ENCODE data around the gene C1orf174. TPM values are rescaled to one million over a fixed set of nuclear protein-coding genes. Genes with fewer than 3 reads are reported as not detected.

The C1orf174 gene
- total RNA-seq, 1 experiment from 2014 or later, result 70.9 TPM

- Histone ChIP-seq H3K36me3 (ENCODE audit: low read depth, low read length) (peaks cover 35% of the 10 kb centered on the region), H3K27ac (ENCODE audit: low read length) (no peak overlapping the region), H2AFZ (ENCODE audit: low read length) (no peak overlapping the region), H3K9me2 (replicated peaks; ENCODE audit: low read length) (no peaks in the 10 kb centered on the region), H3K4me3 (ENCODE audit: low read length) (no peak overlapping the region), H4K20me1 (ENCODE audit: low read length) (peaks cover 46% of the 10 kb centered on the region), H3K9ac (ENCODE audit: low read length) (no peak overlapping the region), H3K79me2 (ENCODE audit: low read length) (peaks cover 63% of the 10 kb centered on the region), H3F3A (ENCODE audit: low read length, unreplicated experiment) (no peaks in the 10 kb centered on the region), H3K4me2 (ENCODE audit: low read length) (no peak overlapping the region), H3K9me3 (ENCODE audit: low read length) (no peaks in the 10 kb centered on the region), H3K27me3 (ENCODE audit: low read length) (no peaks in the 10 kb centered on the region), H3K4me1 (ENCODE audit: insufficient read depth, low read length) (no peaks in the 10 kb centered on the region)
- ChIA-PET POLR2A (ENCODE audit: unreplicated experiment) (no interaction called here), CTCF (no interaction called here)
- ATAC-seq, result no peak
- no peak for TF ChIP-seq EZH2phosphoT487 (IDR thresholded peaks at IDR 0.05; ENCODE audit: borderline replicate concordance, low read length)
- TF ChIP-seq CTCF (conservative IDR thresholded peaks at IDR 0.05; ENCODE audit: low read depth, low read length), result no peak
- TF ChIP-seq EZH2 (IDR thresholded peaks at IDR 0.05; ENCODE audit: low read length, unreplicated experiment), result no peak
- DNase-seq, result no peak
- intact Hi-C loops (cut with micrococcal nuclease), result no loop called here
- no TSS peak for BruUV-seq (replicated peaks)
Observed at GRCh38 chr1:3893190-3893589, 6.9 kb downstream of the C1orf174 start.

GRCh38 chr1:3892748-3893147 is 7.3 kb downstream of the C1orf174 start:
- BruUV-seq (replicated peaks), result no TSS peak
- no peaks in the 10 kb centered on the region for H3K27me3 ChIP-seq (ENCODE audit: low read length)
- H3K4me2 ChIP-seq (ENCODE audit: low read length), result no peak overlapping the region
- peaks cover 34% of the 10 kb centered on the region for H3K36me3 ChIP-seq (ENCODE audit: low read depth, low read length)
- intact Hi-C loops (cut with micrococcal nuclease), result no loop called here
- peaks cover 59% of the 10 kb centered on the region for H3K79me2 ChIP-seq (ENCODE audit: low read length)
- no peak overlapping the region for H3K27ac ChIP-seq (ENCODE audit: low read length)
- DNase-seq (no peak), ATAC-seq (no peak)
- ChIA-PET POLR2A (ENCODE audit: unreplicated experiment) (no interaction called here), CTCF (no interaction called here)
- H3K4me1 ChIP-seq (ENCODE audit: insufficient read depth, low read length), result no peaks in the 10 kb centered on the region
- H3K9me2 ChIP-seq (replicated peaks; ENCODE audit: low read length), result no peaks in the 10 kb centered on the region
- H3F3A ChIP-seq (ENCODE audit: low read length, unreplicated experiment), result no peaks in the 10 kb centered on the region
- H3K9ac ChIP-seq (ENCODE audit: low read length), result no peak overlapping the region
- TF ChIP-seq EZH2 (IDR thresholded peaks at IDR 0.05; ENCODE audit: low read length, unreplicated experiment), result no peak
- TF ChIP-seq EZH2phosphoT487 (IDR thresholded peaks at IDR 0.05; ENCODE audit: borderline replicate concordance, low read length), result no peak
- TF ChIP-seq CTCF (conservative IDR thresholded peaks at IDR 0.05; ENCODE audit: low read depth, low read length), result no peak
- H2AFZ ChIP-seq (ENCODE audit: low read length), result no peak overlapping the region
- no peak overlapping the region for H3K4me3 ChIP-seq (ENCODE audit: low read length)
- peaks cover 44% of the 10 kb centered on the region for H4K20me1 ChIP-seq (ENCODE audit: low read length)
- H3K9me3 ChIP-seq (ENCODE audit: low read length), result no peaks in the 10 kb centered on the region

GRCh38 chr1:3891329-3891865 is 8.7 kb downstream of the C1orf174 start:
- no peak overlapping the region for H2AFZ ChIP-seq (ENCODE audit: low read length)
- no peak overlapping the region for H3K9ac ChIP-seq (ENCODE audit: low read length)
- peaks cover 45% of the 10 kb centered on the region for H3K79me2 ChIP-seq (ENCODE audit: low read length)
- no peaks in the 10 kb centered on the region for H3F3A ChIP-seq (ENCODE audit: low read length, unreplicated experiment)
- peaks cover 32% of the 10 kb centered on the region for H4K20me1 ChIP-seq (ENCODE audit: low read length)
- no peak overlapping the region for H3K4me3 ChIP-seq (ENCODE audit: low read length)
- H3K27ac ChIP-seq (ENCODE audit: low read length), result no peak overlapping the region
- POLR2A ChIA-PET (ENCODE audit: unreplicated experiment), result no interaction called here
- H3K4me2 ChIP-seq (ENCODE audit: low read length), result no peak overlapping the region
- peaks cover 39% of the 10 kb centered on the region for H3K36me3 ChIP-seq (ENCODE audit: low read depth, low read length)
- intact Hi-C loops (cut with micrococcal nuclease), result no loop called here
- no peaks in the 10 kb centered on the region for H3K9me3 ChIP-seq (ENCODE audit: low read length)
- no peak for TF ChIP-seq EZH2phosphoT487 (IDR thresholded peaks at IDR 0.05; ENCODE audit: borderline replicate concordance, low read length)
- TF ChIP-seq EZH2 (IDR thresholded peaks at IDR 0.05; ENCODE audit: low read length, unreplicated experiment), result no peak
- TF ChIP-seq CTCF (conservative IDR thresholded peaks at IDR 0.05; ENCODE audit: low read depth, low read length), result no peak
- no peaks in the 10 kb centered on the region for H3K4me1 ChIP-seq (ENCODE audit: insufficient read depth, low read length)
- no peak for DNase-seq
- H3K27me3 ChIP-seq (ENCODE audit: low read length), result no peaks in the 10 kb centered on the region
- BruUV-seq (replicated peaks), result no TSS peak
- ATAC-seq, result no peak
- CTCF ChIA-PET, result no interaction called here
- no peaks in the 10 kb centered on the region for H3K9me2 ChIP-seq (replicated peaks; ENCODE audit: low read length)
